22Rv1 (cell line): ENCODE data around the gene FLNB.

ENCODE experiments used
- H3K27ac ChIP-seq: fragments of 450-650 bp; 2 replicates; pipeline ENCODE4 v1.5.1; 2017
- CTCF ChIP-seq: fragments of 450-650 bp; IDR thresholded peaks from 2 replicates; pipeline ENCODE4 v1.5.1; 2017; ENCODE audit warnings: mild to moderate bottlenecking
- ZFX ChIP-seq: fragments of 450-650 bp; IDR thresholded peaks from 2 replicates; pipeline ENCODE4 v1.6.1; 2017; ENCODE audit warnings: antibody characterized with exemption, borderline replicate concordance

FLNB gene

GRCh38 chr3:58183891-58184290 lies 175.7 kb downstream of the FLNB start:
- TF ChIP-seq ZFX = no peak
- no peak for TF ChIP-seq CTCF
- no peak overlapping the region for H3K27ac ChIP-seq

- no peak overlapping the region for H3K27ac ChIP-seq
- TF ChIP-seq ZFX = no peak
- no peak for TF ChIP-seq CTCF
Measured at GRCh38 chr3:58184309-58184981, 176.2 kb downstream of the FLNB start.

- no peak overlapping the region for H3K27ac ChIP-seq
- no peak for TF ChIP-seq CTCF
- no peak for TF ChIP-seq ZFX
Measured at GRCh38 chr3:58184982-58185360, 176.7 kb downstream of the FLNB start.

GRCh38 chr3:58188173-58188564 lies 179.9 kb downstream of the FLNB start:
- no peak for TF ChIP-seq CTCF
- no peak for TF ChIP-seq ZFX
- no peak overlapping the region for H3K27ac ChIP-seq

- H3K27ac ChIP-seq = no peak overlapping the region
- TF ChIP-seq CTCF (no peak), ZFX (no peak)
Measured at GRCh38 chr3:58188921-58189451, 180.8 kb downstream of the FLNB start.

- no peak overlapping the region for H3K27ac ChIP-seq
- TF ChIP-seq CTCF = no peak
- no peak for TF ChIP-seq ZFX
Measured at GRCh38 chr3:58189691-58190090, 181.5 kb downstream of the FLNB start.

- TF ChIP-seq CTCF = no peak
- TF ChIP-seq ZFX = no peak
- H3K27ac ChIP-seq = no peak overlapping the region
Measured at GRCh38 chr3:58190291-58190690, 182.1 kb downstream of the FLNB start.
